GM12878 (cell line): Measurements from ENCODE around the gene RPL21. TPM values are rescaled to one million over a fixed set of nuclear protein-coding genes. Genes with fewer than 3 reads are reported as not detected.

Experiments used
- ATAC-seq: fragments of 200-7000 bp; cut with Tn5 transposase; 3 replicates; pipeline ENCODE4 v1.9.1; 2020; ENCODE audit warnings: mild to moderate bottlenecking, moderate library complexity
- BruUV-seq: library from RNA; stranded (reverse); fragments of 400-500 nt; replicated peaks from 2 replicates; lab custom pipeline; 2021; lab: Mats Ljungman, UMichigan
- CTCF ChIA-PET: fragments of 300-600 bp; sonication (Branson Sonifier 250); formaldehyde crosslinking; extraction: SDS; loops from one replicate; lab custom pipeline; 2021; ENCODE audit warnings: inconsistent platforms; lab: Yijun Ruan, JAX
- POLR2A ChIA-PET: fragments of 350-600 bp; formaldehyde crosslinking; extraction: SDS; loops from one replicate; lab custom pipeline; 2021; ENCODE audit warnings: inconsistent platforms; lab: Charles Lee
- RAD21 ChIA-PET: fragments of 300-600 bp; sonication (Branson Sonifier 250); formaldehyde crosslinking; loops from one replicate; lab custom pipeline; 2023; ENCODE audit warnings: antibody characterized with exemption; ENCODE audit not compliant: unreplicated experiment; lab: Charles Lee
- SMC1A ChIA-PET: fragments of 300-600 bp; sonication (Branson Sonifier 250); formaldehyde crosslinking; loops from one replicate; lab custom pipeline; 2023; ENCODE audit not compliant: unreplicated experiment, uncharacterized antibody; lab: Charles Lee
- DNase-seq: peaks from one replicate; pipeline ENCODE4 v3.0.0-alpha.2; 2011; ENCODE audit warnings: low read depth, low spot score
- FAIRE-seq: peaks from 3 replicates; lab custom pipeline; 2011; peaks lifted over from hg19 to GRCh38; lab: Jason Lieb, UNC
- H2AFZ ChIP-seq: 2 replicates; pipeline ENCODE4 v1.6.0; 2011; ENCODE audit warnings: low read depth, low read length, control low read depth; ENCODE audit not compliant: control insufficient read depth
- H3K27ac ChIP-seq: 2 replicates; pipeline ENCODE4 v1.5.1; 2011; ENCODE audit warnings: control low read depth; ENCODE audit not compliant: control insufficient read depth, insufficient read depth
- H3K27me3 ChIP-seq, 2 experiments: replicated peaks in 1 of 2; 2 replicates each; pipeline versions ENCODE4 v1.6.0 to v1.6.1; 2011; ENCODE audit warnings: low read length in 1 of 2; ENCODE audit not compliant: control insufficient read depth in 2 of 2, insufficient read depth in 2 of 2
- H3K36me3 ChIP-seq, 2 experiments: 2 replicates each; pipeline ENCODE4 v1.5.1; 2011; ENCODE audit warnings: low read length in 1 of 2; ENCODE audit not compliant: control insufficient read depth in 2 of 2, insufficient read depth in 2 of 2
- H3K4me1 ChIP-seq: 2 replicates; pipeline ENCODE4 v1.6.1; 2011; ENCODE audit warnings: mild to moderate bottlenecking, low read length, moderate library complexity, mixed read lengths; ENCODE audit not compliant: control insufficient read depth, insufficient read depth
- H3K4me2 ChIP-seq: 2 replicates; pipeline ENCODE4 v1.6.0; 2011; ENCODE audit warnings: control low read depth; ENCODE audit not compliant: control insufficient read depth, insufficient read depth
- H3K4me3 ChIP-seq: fragments of 200-600 bp; sonication (generic); 2 replicates; pipeline ENCODE4 v1.5.1; 2016
- H3K79me2 ChIP-seq: 2 replicates; pipeline ENCODE4 v1.6.0; 2011; ENCODE audit warnings: low read length; ENCODE audit not compliant: control insufficient read depth, insufficient read depth
- H3K9ac ChIP-seq: 2 replicates; pipeline ENCODE4 v1.8.0; 2011; ENCODE audit warnings: low read length, control low read depth, mixed read lengths; ENCODE audit not compliant: control insufficient read depth, insufficient read depth
- H3K9me3 ChIP-seq: replicated peaks from 3 replicates; pipeline ENCODE4 v1.5.1; 2011; ENCODE audit warnings: mild to moderate bottlenecking, low read length; ENCODE audit not compliant: control insufficient read depth, insufficient read depth
- H4K20me1 ChIP-seq: 2 replicates; pipeline ENCODE4 v1.6.0; 2011; ENCODE audit not compliant: control insufficient read depth, insufficient read depth
- EZH2 ChIP-seq: IDR thresholded peaks from 2 replicates; pipeline ENCODE4 v1.6.1; 2012; ENCODE audit warnings: low read depth, mild to moderate bottlenecking, control low read depth, inconsistent platforms, low read length, borderline replicate concordance; ENCODE audit not compliant: control insufficient read depth
- HDAC2 ChIP-seq: fragments of 200-600 bp; sonication (generic); IDR thresholded peaks from 2 replicates; pipeline ENCODE4 v1.6.1; 2017
- IKZF1 ChIP-seq: fragments of 450-650 bp; conservative IDR thresholded peaks from 2 replicates; pipeline ENCODE4 v1.6.1; 2017; ENCODE audit warnings: antibody characterized with exemption, mild to moderate bottlenecking
- IRF4 ChIP-seq: IDR thresholded peaks from 2 replicates; pipeline ENCODE4 v1.6.1; 2011; ENCODE audit warnings: low read depth, low read length
- RFX5 ChIP-seq: IDR thresholded peaks from 2 replicates; pipeline ENCODE4 v1.6.1; 2011; ENCODE audit warnings: low read depth, low read length, improper control_type of control experiment
- SIN3A ChIP-seq: IDR thresholded peaks from 2 replicates; pipeline ENCODE4 v1.6.1; 2012; ENCODE audit warnings: low read depth, low read length, improper control_type of control experiment
- SPI1 ChIP-seq: IDR thresholded peaks from 2 replicates; pipeline ENCODE4 v1.6.1; 2011; ENCODE audit warnings: low read depth, mild to moderate bottlenecking, low read length, moderate library complexity, borderline replicate concordance; ENCODE audit not compliant: insufficient read depth
- ZNF622 ChIP-seq: fragments of 450-650 bp; IDR thresholded peaks from 2 replicates; pipeline ENCODE4 v1.6.1; 2017; ENCODE audit warnings: mild to moderate bottlenecking, inconsistent platforms
- WGBS: methylation state at CpG from one replicate; pipeline ENCODE4 v1.1.6; 2016; ENCODE audit warnings: low lambda C conversion rate; ENCODE audit not compliant: insufficient replicate concordance, insufficient coverage; ENCODE audit errors: missing lambda C conversion rate; 5-methylcytosine and 5-hydroxymethylcytosine counted together
- in situ Hi-C: fragments of 300-500 bp; cut with MboI; formaldehyde crosslinking; loops from 9 replicates; pipeline ENCODE4 v1.14.3; 2018; ENCODE audit warnings: mixed read lengths
- intact Hi-C: fragments of 100-400 bp; cut with micrococcal nuclease; formaldehyde crosslinking; loops from one replicate; pipeline ENCODE4 v1.14.2; 2022; ENCODE audit not compliant: unreplicated experiment
- polyA plus RNA-seq, 11 experiments: library from polyadenylated mRNA; depleted of rRNA in 4 of 11; unstranded in 6 of 11; stranded (reverse) in 5 of 11; fragments of >200 nt; fragmentation: Nextera tagmentation in 4 of 11; fragmentation: Illumina TruSeq in 1 of 11; extraction: Ambion mirVana in 4 of 11; extraction: Trizol in 1 of 11; gene quantifications; 1 replicate in 1 of 11; 2 replicates in 10 of 11; pipeline versions ENCODE4 v1.2.1 to v1.2.3, GENCODE V29; 2011 to 2016; ENCODE audit warnings: inconsistent platforms in 2 of 11, missing spikeins in 2 of 11, low read depth in 1 of 11
- total RNA-seq, 4 experiments: library from RNA; depleted of rRNA in 3 of 4; stranded (reverse); fragments of >200 nt in 3 of 4; fragmentation: Illumina TruSeq in 1 of 4; extraction: Trizol in 1 of 4; gene quantifications; 2 replicates each; pipeline versions ENCODE4 v1.2.1 to v1.2.3, GENCODE V29; 2013 to 2021
- TF ChIP-seq, protein P1 (sequence below): fragments of 450-650 bp; formaldehyde crosslinking; IDR thresholded peaks from 2 replicates; pipeline ENCODE4 v1.4.0; 2022; ENCODE audit warnings: mild to moderate bottlenecking, moderate library complexity

Gene RPL21
- total and polyA plus RNA-seq, 10 of the 15 experiments (the other 5 are each of a cell fraction or from before 2014, with no cell fraction given), result 817 to 9,760 (median 1,698) TPM

DNA sequence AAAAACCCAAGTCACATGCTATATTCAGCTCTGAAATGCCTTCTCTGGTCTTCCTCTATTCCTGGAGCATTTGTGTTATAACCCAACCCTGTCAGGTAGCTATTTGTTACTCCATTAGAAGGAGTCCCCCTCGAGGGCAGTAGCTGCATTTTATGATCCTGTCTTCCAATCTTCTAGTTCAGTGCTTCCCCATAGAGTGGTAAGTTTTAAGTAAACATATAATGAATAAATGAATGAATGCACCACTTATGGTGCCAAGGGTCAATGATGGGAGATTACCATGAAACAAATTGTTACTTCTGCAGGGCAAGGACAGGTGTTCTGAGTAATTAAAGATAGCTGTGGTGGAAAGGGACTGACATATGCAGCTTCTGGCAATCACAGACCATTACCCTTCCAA is 23.3 kb downstream of the RPL21 start (continued):
- no peak for TF ChIP-seq IKZF1
- no peak for TF ChIP-seq SPI1
- no peak for TF ChIP-seq EZH2

DNA sequence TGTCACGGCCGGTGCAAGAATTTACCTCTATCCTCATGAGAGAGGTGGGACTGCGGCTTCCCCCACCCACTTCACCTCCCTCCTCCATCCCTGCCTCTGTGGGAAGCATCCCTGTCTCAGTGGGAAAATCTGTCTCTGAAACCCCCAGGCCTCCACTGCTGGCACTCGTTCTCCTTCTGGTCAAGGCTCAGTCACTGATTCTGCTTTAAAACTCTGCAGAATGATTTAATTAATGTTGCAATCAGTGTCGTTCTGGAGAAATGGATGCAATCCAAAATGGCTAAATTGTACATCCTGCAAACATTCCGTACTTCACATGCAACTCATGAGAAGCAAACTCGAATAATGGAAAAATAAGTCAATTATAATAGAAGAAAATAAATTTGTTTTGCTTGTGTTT is 24.8 kb downstream of the RPL21 start:
- no peak overlapping the region for H3K4me3 ChIP-seq
- no peak overlapping the region for H2AFZ ChIP-seq
- no peak for DNase-seq
- ChIA-PET POLR2A (no interaction called here), CTCF (interaction anchor here (2.2 kb wide), 1 partner anchor 8 kb away, joined by 5 read pairs; no protein-coding TSS in a partner anchor), RAD21 (interaction anchor here (1.5 kb wide), 1 partner anchor 291 kb away, joined by 6 read pairs; no protein-coding TSS in a partner anchor), SMC1A (no interaction called here)
- WGBS, result 40% methylated on average over 7 of the region's 7 CpGs
- no peaks in the 10 kb centered on the region; a peak in 1 of 4 replicates for H3K27me3 ChIP-seq
- FAIRE-seq, result no peak
- no peaks in the 10 kb centered on the region for H3K36me3 ChIP-seq
- intact Hi-C loops (no loop called here), in situ Hi-C loops (no loop called here)
- H3K4me2 ChIP-seq, result no peak overlapping the region
- H4K20me1 ChIP-seq, result no peaks in the 10 kb centered on the region
- BruUV-seq, result no TSS peak
- no peaks in the 10 kb centered on the region for H3K79me2 ChIP-seq
- no peaks in the 10 kb centered on the region for H3K9me3 ChIP-seq
- no peak overlapping the region for H3K9ac ChIP-seq
- no peak overlapping the region for H3K27ac ChIP-seq
- no peak for ATAC-seq
- H3K4me1 ChIP-seq, result no peaks in the 10 kb centered on the region
- no peak for TF ChIP-seq EZH2
- TF ChIP-seq SIN3A, result no peak
- TF ChIP-seq, protein P1, sequence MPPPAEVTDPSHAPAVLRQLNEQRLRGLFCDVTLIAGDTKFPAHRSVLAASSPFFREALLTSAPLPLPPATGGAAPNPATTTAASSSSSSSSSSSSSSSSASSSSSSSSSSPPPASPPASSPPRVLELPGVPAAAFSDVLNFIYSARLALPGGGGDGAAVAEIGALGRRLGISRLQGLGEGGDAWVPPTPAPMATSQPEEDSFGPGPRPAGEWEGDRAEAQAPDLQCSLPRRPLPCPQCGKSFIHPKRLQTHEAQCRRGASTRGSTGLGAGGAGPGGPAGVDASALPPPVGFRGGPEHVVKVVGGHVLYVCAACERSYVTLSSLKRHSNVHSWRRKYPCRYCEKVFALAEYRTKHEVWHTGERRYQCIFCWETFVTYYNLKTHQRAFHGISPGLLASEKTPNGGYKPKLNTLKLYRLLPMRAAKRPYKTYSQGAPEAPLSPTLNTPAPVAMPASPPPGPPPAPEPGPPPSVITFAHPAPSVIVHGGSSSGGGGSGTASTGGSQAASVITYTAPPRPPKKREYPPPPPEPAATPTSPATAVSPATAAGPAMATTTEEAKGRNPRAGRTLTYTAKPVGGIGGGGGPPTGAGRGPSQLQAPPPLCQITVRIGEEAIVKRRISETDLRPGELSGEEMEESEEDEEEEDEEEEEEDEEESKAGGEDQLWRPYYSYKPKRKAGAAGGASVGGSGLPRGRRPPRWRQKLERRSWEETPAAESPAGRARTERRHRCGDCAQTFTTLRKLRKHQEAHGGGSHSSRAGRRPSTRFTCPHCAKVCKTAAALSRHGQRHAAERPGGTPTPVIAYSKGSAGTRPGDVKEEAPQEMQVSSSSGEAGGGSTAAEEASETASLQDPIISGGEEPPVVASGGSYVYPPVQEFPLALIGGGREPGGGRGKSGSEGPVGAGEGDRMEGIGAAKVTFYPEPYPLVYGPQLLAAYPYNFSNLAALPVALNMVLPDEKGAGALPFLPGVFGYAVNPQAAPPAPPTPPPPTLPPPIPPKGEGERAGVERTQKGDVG (CRISPR knock-in tag), result no peak
- TF ChIP-seq HDAC2, result no peak
- no peak for TF ChIP-seq RFX5
- TF ChIP-seq IRF4, result no peak
- no peak for TF ChIP-seq ZNF622
